Keratinocyte (primary cell): ENCODE results near the gene ALG14. TPM values are rescaled to one million over a fixed set of nuclear protein-coding genes. Genes with fewer than 3 reads are reported as not detected.

Experiments
- DNase-seq: peaks from one replicate; pipeline ENCODE4 v3.0.0-alpha.2; 2011; ENCODE audit warnings: low read depth, missing footprints, low spot score
- FAIRE-seq: peaks from 2 replicates; lab custom pipeline; 2011; peaks lifted over from hg19 to GRCh38; lab: Jason Lieb, UNC
- H2AFZ ChIP-seq: 2 replicates; pipeline ENCODE4 v1.6.0; 2012; ENCODE audit warnings: low read length, control low read depth, inconsistent platforms; ENCODE audit not compliant: control insufficient read depth
- H3K27ac ChIP-seq: 2 replicates; pipeline ENCODE4 v1.5.1; 2011; ENCODE audit warnings: low read length; ENCODE audit not compliant: control insufficient read depth, insufficient read depth
- H3K27me3 ChIP-seq: 3 replicates; pipeline ENCODE4 v1.6.0; 2011; ENCODE audit warnings: low read length; ENCODE audit not compliant: control insufficient read depth, insufficient read depth; ENCODE audit errors: extremely low read depth
- H3K36me3 ChIP-seq, 2 experiments: 2 replicates in 1 of 2; 3 replicates in 1 of 2; pipeline ENCODE4 v1.5.1; 2011; ENCODE audit warnings: low read length in 2 of 2, mild to moderate bottlenecking in 1 of 2; ENCODE audit not compliant: control insufficient read depth in 2 of 2, insufficient read depth in 2 of 2; ENCODE audit errors: extremely low read depth in 1 of 2
- H3K4me1 ChIP-seq: 3 replicates; pipeline ENCODE4 v1.5.1; 2011; ENCODE audit warnings: low read length; ENCODE audit not compliant: control insufficient read depth, insufficient read depth; ENCODE audit errors: extremely low read depth
- H3K4me2 ChIP-seq: 3 replicates; pipeline ENCODE4 v1.6.0; 2011; ENCODE audit warnings: low read depth, low read length; ENCODE audit not compliant: control insufficient read depth, insufficient read depth; ENCODE audit errors: extremely low read depth
- H3K4me3 ChIP-seq, 3 experiments: fragments of 200-600 bp in 1 of 3; sonication (generic) in 1 of 3; 2 replicates in 2 of 3; 3 replicates in 1 of 3; pipeline ENCODE4 v1.5.1; 2011 to 2016; ENCODE audit warnings: low read length in 3 of 3, mild to moderate bottlenecking in 3 of 3, control low read depth in 2 of 3, inconsistent platforms in 1 of 3, low read depth in 1 of 3, mixed read lengths in 1 of 3, mixed run types in 1 of 3, moderate library complexity in 1 of 3; ENCODE audit not compliant: control insufficient read depth in 2 of 3, insufficient read depth in 2 of 3; ENCODE audit errors: extremely low read depth in 1 of 3
- H3K79me2 ChIP-seq: 2 replicates; pipeline ENCODE4 v1.6.0; 2012; ENCODE audit warnings: low read length; ENCODE audit not compliant: control insufficient read depth, insufficient read depth
- H3K9ac ChIP-seq: 3 replicates; pipeline ENCODE4 v1.6.0; 2011; ENCODE audit warnings: low read length; ENCODE audit not compliant: control insufficient read depth, insufficient read depth; ENCODE audit errors: extremely low read depth
- H3K9me1 ChIP-seq: 3 replicates; pipeline ENCODE4 v1.6.0; 2011; ENCODE audit warnings: low read length; ENCODE audit not compliant: control insufficient read depth, insufficient read depth; ENCODE audit errors: extremely low read depth
- H3K9me3 ChIP-seq: 2 replicates; pipeline ENCODE4 v1.5.1; 2012; ENCODE audit warnings: low read depth, low read length; ENCODE audit not compliant: control insufficient read depth
- H4K20me1 ChIP-seq: 3 replicates; pipeline ENCODE4 v1.6.0; 2011; ENCODE audit warnings: low read length; ENCODE audit not compliant: control insufficient read depth, insufficient read depth; ENCODE audit errors: extremely low read depth
- CTCF ChIP-seq, 3 experiments: IDR thresholded peaks in 1 of 3; conservative IDR thresholded peaks in 1 of 3; optimal IDR thresholded peaks in 1 of 3; 2 replicates in 2 of 3; 3 replicates in 1 of 3; pipeline versions ENCODE3 to v1.5.1; 2011; ENCODE audit warnings: low read length in 3 of 3, mild to moderate bottlenecking in 3 of 3, moderate library complexity in 2 of 3, control low read depth in 1 of 3, inconsistent platforms in 1 of 3; ENCODE audit not compliant: insufficient read depth in 2 of 3; ENCODE audit errors: extremely low read depth in 1 of 3
- EZH2 ChIP-seq: IDR thresholded peaks from one replicate; pipeline ENCODE4 v1.6.1; 2012; ENCODE audit warnings: inconsistent platforms, mild to moderate bottlenecking, low read length, moderate library complexity
- dilution Hi-C: fragments of 300-500 bp; cut with MboI; formaldehyde crosslinking; loops from one replicate; pipeline ENCODE4 v1.7.0; 2020; ENCODE audit warnings: low sequenced_read_pairs; ENCODE audit not compliant: extremely low pct_ligation_motif_present
- polyA plus RNA-seq, 5 experiments: library from polyadenylated mRNA; depleted of rRNA in 3 of 5; stranded (reverse) in 3 of 5; stranded (forward) in 1 of 5; unstranded in 1 of 5; fragments of >200 nt; gene quantifications; 1 replicate in 1 of 5; 2 replicates in 3 of 5; 3 replicates in 1 of 5; pipeline versions ENCODE4 v1.2.1 to v1.2.3, GENCODE V29; 2011 to 2012; ENCODE audit warnings: missing spikeins in 2 of 5, low read depth in 1 of 5, low replicate concordance in 1 of 5

ALG14 gene
- polyA plus RNA-seq, 1 donor (not counting 4 experiments of a cell fraction or from before 2014, with no cell fraction given), result 4.6 TPM

DNA sequence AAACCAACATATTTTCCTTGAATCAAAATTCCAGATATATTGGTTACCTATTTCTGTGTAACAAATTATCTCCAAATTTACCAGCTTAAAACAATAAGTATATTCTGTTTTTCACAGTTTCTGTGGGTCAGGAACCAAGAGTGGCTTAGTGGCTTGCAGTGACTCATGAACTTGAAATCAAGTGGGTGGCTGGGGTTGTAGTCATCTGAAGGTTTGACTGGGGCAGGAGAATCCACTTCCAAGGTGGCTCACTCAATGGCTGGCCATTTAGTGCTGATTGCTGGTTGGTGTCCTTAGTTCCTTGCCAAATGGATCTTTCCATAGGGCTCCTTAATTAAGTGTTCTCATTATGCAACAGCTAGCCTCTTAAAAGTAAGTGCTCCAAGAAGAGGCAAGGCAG lies 43.8 kb downstream of the ALG14 start:
- TF ChIP-seq EZH2 (no peak), CTCF (optimal IDR thresholded peaks at IDR 0.05 in 1 of 3, IDR thresholded peaks at IDR 0.05 in 1 of 3, conservative IDR thresholded peaks at IDR 0.05 in 1 of 3; ENCODE audit: extremely low read depth in 1 of 3, insufficient read depth in 2 of 3, low read length in 3 of 3) (no peak)
- dilution Hi-C loops, result no loop called here
- FAIRE-seq, result no peak

GRCh38 chr1:95027046-95027445 lies 45.7 kb downstream of the ALG14 start:
- no peak overlapping the region for H3K4me2 ChIP-seq
- H3K27me3 ChIP-seq, result no peaks in the 10 kb centered on the region
- H3K27ac ChIP-seq, result no peak overlapping the region
- peaks cover 3% of the 10 kb centered on the region for H3K4me1 ChIP-seq
- H3K9me3 ChIP-seq, result no peaks in the 10 kb centered on the region
- no peak overlapping the region for H2AFZ ChIP-seq
- H3K79me2 ChIP-seq, result no peaks in the 10 kb centered on the region
- DNase-seq, result no peak
- no peak for FAIRE-seq
- dilution Hi-C loops, result no loop called here
- H3K36me3 ChIP-seq, result no peaks in the 10 kb centered on the region
- H3K9ac ChIP-seq, result no peak overlapping the region
- TF ChIP-seq EZH2 (no peak), CTCF (optimal IDR thresholded peaks at IDR 0.05 in 1 of 3, IDR thresholded peaks at IDR 0.05 in 1 of 3, conservative IDR thresholded peaks at IDR 0.05 in 1 of 3; ENCODE audit: extremely low read depth in 1 of 3, insufficient read depth in 2 of 3, low read length in 3 of 3) (no peak)
- no peak overlapping the region for H3K4me3 ChIP-seq
- H4K20me1 ChIP-seq, result no peaks in the 10 kb centered on the region
- H3K9me1 ChIP-seq, result no peaks in the 10 kb centered on the region

More for the DNA sequence above, 43.8 kb downstream of the ALG14 start:
- Histone ChIP-seq H3K36me3 (no peaks in the 10 kb centered on the region), H3K27me3 (no peaks in the 10 kb centered on the region), H3K4me3 (no peak overlapping the region), H3K9me1 (no peaks in the 10 kb centered on the region), H3K79me2 (no peaks in the 10 kb centered on the region), H3K9me3 (no peaks in the 10 kb centered on the region), H3K4me2 (no peak overlapping the region), H2AFZ (no peak overlapping the region), H4K20me1 (no peaks in the 10 kb centered on the region), H3K4me1 (no peaks in the 10 kb centered on the region), H3K9ac (no peak overlapping the region), H3K27ac (no peak overlapping the region)
- no peak for DNase-seq
